Muscle of back (tissue), 11 donors: ENCODE measurements around the gene DMRTA1. TPM values are rescaled to one million over a fixed set of nuclear protein-coding genes. Genes with fewer than 3 reads are reported as not detected.
"Not testable (repeated sequence)": the region's sequence is repeated elsewhere in the genome, so short reads cannot be mapped to it uniquely, and the experiment has no call there.

Experiments used
- DNase-seq, 3 donors: peaks; one replicate each; pipeline versions ENCODE4 v3.0.0 to v3.0.0-alpha.2; 2013
- polyA plus RNA-seq, 10 donors: library from polyadenylated mRNA; unstranded; fragments of 120-200 nt; gene quantifications; one replicate each; pipeline ENCODE4 v1.2.1, GENCODE V29; 2013; ENCODE audit not compliant: insufficient read length in 10 of 10

DMRTA1 gene
- polyA plus RNA-seq, 10 donors = 0.04 to 0.24 (median 0.13) TPM; not detected in 1

GRCh38 chr9:22457448-22457847 is 10.8 kb downstream of the DMRTA1 start:
- no peak for DNase-seq

- no peak for DNase-seq
These were observed 16.6 kb downstream of the DMRTA1 start for GRCh38 chr9:22463205-22463604.

DNA sequence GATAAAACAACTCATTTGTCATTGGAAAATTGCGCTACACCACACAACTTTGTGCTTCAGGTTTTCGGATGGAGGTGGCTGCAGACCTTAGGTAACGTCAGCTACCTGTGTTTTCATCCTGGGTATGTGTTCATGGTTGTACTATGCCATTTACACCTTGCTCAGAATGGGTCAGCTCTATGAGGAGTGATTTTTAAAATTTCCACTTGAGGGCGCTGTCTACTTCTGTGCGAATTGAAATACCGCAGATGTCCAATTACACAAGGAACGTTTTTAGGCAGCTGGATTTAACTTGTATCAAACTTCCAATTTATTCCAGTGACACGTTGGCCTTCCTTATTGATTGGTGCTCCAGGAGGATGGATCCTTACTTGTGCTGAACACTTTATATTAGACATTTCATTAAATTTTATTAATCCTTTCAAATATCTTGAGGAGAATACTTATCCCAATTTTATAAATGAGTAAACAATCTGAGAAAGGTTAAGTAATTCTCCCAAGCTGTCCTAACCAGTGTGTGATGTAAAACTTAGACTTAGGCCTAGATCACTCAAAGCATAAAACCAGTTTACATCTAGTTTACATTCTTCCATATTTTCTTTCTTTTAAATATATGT is 23.4 kb downstream of the DMRTA1 start:
- DNase-seq = peak; percentile 11 to 44 (median 16)

DNA sequence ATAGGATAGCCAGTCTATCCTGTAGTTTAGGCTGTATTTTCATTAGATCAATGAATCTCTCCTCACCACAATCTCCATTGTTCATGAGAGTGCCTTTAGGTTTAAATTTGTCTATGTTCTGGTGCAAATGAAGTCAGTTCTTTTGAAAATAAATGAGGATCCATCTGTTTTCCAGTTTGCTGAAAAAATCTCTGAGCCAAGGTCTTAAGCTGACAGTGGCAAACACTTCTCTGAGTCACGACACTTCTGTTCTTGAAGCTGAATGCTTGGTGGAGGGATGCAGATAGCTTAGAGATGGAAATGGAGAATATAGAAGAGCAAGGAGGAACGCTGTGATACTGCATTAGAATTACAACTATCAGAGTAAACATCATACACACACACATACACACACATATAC is 34.9 kb downstream of the DMRTA1 start:
- no peak for DNase-seq

- DNase-seq = no peak
These were observed 37.0 kb downstream of the DMRTA1 start for GRCh38 chr9:22483528-22484070.

GRCh38 chr9:22496197-22496596 is 49.6 kb downstream of the DMRTA1 start:
- DNase-seq = not testable (repeated sequence)
